Kidney (tissue), 14 donors: ENCODE measurements around the gene DEFB124. TPM values are rescaled to one million over a fixed set of nuclear protein-coding genes. Genes with fewer than 3 reads are reported as not detected.

Experiments used
- DNase-seq, 5 donors: peaks; one replicate each; pipeline ENCODE4 v3.0.0-alpha.2; 2013 to 2020
- FAIRE-seq: peaks from 2 replicates; lab custom pipeline; 2012; peaks lifted over from hg19 to GRCh38; lab: Jason Lieb, UNC
- H3K27ac ChIP-seq, 2 donors: one replicate each; pipeline ENCODE4 v1.7.0; 2013; ENCODE audit warnings: low read depth in 2 of 2, low read length in 2 of 2, inconsistent platforms in 1 of 2
- H3K27me3 ChIP-seq: one replicate; pipeline ENCODE4 v1.7.1; 2013; ENCODE audit warnings: low read length, inconsistent platforms; ENCODE audit not compliant: control insufficient read depth, insufficient read depth
- H3K36me3 ChIP-seq, 3 donors: one replicate each; pipeline versions ENCODE4 v1.7.0 to v1.7.1; 2013; ENCODE audit warnings: low read length in 3 of 3, control low read depth in 1 of 3, inconsistent platforms in 1 of 3; ENCODE audit not compliant: insufficient read depth in 3 of 3, control insufficient read depth in 2 of 3
- H3K4me1 ChIP-seq, 3 donors: one replicate each; pipeline versions ENCODE4 v1.7.0 to v1.7.1; 2013; ENCODE audit warnings: low read length in 3 of 3, inconsistent platforms in 1 of 3, low read depth in 1 of 3; ENCODE audit not compliant: control insufficient read depth in 2 of 3, insufficient read depth in 2 of 3
- H3K4me3 ChIP-seq, 3 donors: one replicate each; pipeline versions ENCODE4 v1.7.0 to v1.8.1; 2013; ENCODE audit warnings: low read length in 3 of 3, control low read depth in 1 of 3, inconsistent platforms in 1 of 3
- H3K9ac ChIP-seq, 3 donors: one replicate each; pipeline versions ENCODE4 v1.7.0 to v1.7.1; 2013; ENCODE audit warnings: low read length in 3 of 3, control low read depth in 1 of 3, inconsistent platforms in 1 of 3
- H3K9me3 ChIP-seq, 3 donors: one replicate each; pipeline versions ENCODE4 v1.7.0 to v1.7.1; 2013; ENCODE audit warnings: low read length in 3 of 3, control low read depth in 1 of 3, inconsistent platforms in 1 of 3; ENCODE audit not compliant: control insufficient read depth in 2 of 3, insufficient read depth in 1 of 3
- intact Hi-C: fragments of 100-400 bp; cut with DNase I; formaldehyde crosslinking; loops from one replicate; pipeline ENCODE4 v1.11.1; 2022
- polyA plus RNA-seq: library from polyadenylated mRNA; stranded (reverse); fragments of 350-450 nt; fragmentation: Illumina TruSeq; extraction: RNeasy Lipid Tissue Mini Kit (QIAGEN cat#74804); gene quantifications from one replicate; pipeline ENCODE4 v1.2.3, GENCODE V29; 2014; ENCODE audit warnings: low read depth, low replicate concordance; ENCODE audit not compliant: insufficient read depth
- total RNA-seq: library from RNA; stranded (reverse); fragmentation: NEBNext Ultra II Directional; extraction: Animal tissue kit (Norgen Biotek cat#: 25700); gene quantifications from one replicate; pipeline ENCODE4 v1.2.1, GENCODE V29; 2021
- TF ChIP-seq, protein P1 (sequence below): IDR thresholded peaks from 3 replicates; pipeline ENCODE4 v1.5.1; 2012; ENCODE audit warnings: mild to moderate bottlenecking, moderate library complexity, borderline replicate concordance; ENCODE audit not compliant: insufficient read depth; ENCODE audit errors: extremely low read depth
- donor health status: control.
- donor health status: control.
- donor health status: control.
- donor health status: control.
- donor health status: control.
- donor health status: DM: yes; HTN: yes; CAD: no.
- donor health status: Normal renal cell carcinoma (clear cell type).

The DEFB124 gene
- total and polyA plus RNA-seq, 2 donors from 2014 or later: 2.5 TPM; not detected in 1

DNA sequence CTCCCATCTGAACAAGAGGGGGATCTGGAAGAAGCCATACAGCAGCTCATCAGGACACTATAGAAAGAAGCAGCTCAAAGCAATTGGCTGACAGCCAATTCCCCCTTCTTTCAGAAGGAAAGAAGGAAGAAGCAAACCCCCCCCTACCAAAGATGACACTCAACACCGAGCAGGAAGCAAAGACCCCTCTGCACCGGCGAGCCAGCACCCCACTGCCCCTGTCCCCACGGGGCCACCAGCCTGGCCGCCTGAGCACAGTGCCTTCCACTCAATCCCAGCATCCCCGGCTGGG lies 1.3 kb upstream of the DEFB124 start:
- no peak overlapping the region for H3K4me3 ChIP-seq

DNA sequence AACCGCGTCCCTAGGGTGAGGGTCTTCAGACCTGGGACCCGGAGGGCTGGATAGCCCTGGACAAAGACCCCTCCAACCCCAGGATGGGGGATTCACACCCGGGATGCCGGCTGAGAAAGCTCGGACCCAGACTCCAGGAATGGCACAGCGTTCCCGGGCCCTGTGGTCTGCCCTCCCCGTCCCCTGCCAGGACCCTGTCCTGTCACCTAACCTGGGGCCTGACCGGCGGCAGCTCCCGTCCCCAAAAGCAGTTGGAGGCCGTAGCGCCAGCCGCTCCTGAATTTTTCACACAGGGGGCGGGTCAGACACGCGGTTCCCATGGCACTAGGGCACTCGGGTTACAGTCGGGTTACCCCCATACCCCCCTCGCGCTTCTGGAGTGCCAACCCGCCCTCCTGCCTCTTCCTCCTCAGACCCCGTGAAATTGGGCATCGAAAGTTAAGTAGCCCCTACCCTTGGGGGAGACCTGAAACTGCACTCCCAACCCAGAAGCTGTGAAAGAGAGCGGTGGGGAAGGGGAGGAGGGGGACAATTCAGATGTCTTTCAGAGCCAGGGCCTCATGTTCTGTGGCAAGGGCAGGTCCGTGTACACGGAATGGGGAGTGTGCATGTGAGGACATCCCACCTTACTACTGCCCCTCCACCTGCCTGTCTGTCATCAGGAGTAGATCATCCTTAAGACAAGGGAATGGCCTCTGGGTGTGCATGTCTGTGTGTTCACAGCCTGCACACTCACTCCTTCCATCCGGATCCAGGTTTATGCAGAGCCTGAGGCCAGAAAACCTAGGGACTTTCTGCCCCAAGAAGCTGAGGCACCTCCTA lies 756 bp upstream of the DEFB124 start:
- Histone ChIP-seq H3K27ac (no peak overlapping the region), H3K9me3 (no peaks in the 10 kb centered on the region), H3K4me1 (peaks cover 0 to 10% (median 0%) of the 10 kb centered on the region in 3 donors), H3K9ac (peak overlapping the region in 1 of 3 donors; percentile 40), H3K4me3 (peak overlapping the region; percentile 6 to 53 (median 42)), H3K27me3 (no peaks in the 10 kb centered on the region), H3K36me3 (no peaks in the 10 kb centered on the region)
- FAIRE-seq: no peak
- DNase-seq: peak in 2 of 5 donors; percentile 13 to 56
- TF ChIP-seq, protein P1, sequence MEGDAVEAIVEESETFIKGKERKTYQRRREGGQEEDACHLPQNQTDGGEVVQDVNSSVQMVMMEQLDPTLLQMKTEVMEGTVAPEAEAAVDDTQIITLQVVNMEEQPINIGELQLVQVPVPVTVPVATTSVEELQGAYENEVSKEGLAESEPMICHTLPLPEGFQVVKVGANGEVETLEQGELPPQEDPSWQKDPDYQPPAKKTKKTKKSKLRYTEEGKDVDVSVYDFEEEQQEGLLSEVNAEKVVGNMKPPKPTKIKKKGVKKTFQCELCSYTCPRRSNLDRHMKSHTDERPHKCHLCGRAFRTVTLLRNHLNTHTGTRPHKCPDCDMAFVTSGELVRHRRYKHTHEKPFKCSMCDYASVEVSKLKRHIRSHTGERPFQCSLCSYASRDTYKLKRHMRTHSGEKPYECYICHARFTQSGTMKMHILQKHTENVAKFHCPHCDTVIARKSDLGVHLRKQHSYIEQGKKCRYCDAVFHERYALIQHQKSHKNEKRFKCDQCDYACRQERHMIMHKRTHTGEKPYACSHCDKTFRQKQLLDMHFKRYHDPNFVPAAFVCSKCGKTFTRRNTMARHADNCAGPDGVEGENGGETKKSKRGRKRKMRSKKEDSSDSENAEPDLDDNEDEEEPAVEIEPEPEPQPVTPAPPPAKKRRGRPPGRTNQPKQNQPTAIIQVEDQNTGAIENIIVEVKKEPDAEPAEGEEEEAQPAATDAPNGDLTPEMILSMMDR: no peak
- intact Hi-C loops: no loop called here

More for the DNA sequence above, 1.3 kb upstream of the DEFB124 start:
- H3K27ac ChIP-seq: no peak overlapping the region
- H3K27me3 ChIP-seq: no peaks in the 10 kb centered on the region
- peaks cover 0 to 10% (median 0%) of the 10 kb centered on the region in 3 donors for H3K4me1 ChIP-seq
- DNase-seq (no peak), FAIRE-seq (no peak)
- H3K36me3 ChIP-seq: no peaks in the 10 kb centered on the region
- TF ChIP-seq, protein P1: no peak
- intact Hi-C loops: no loop called here
- H3K9ac ChIP-seq: no peak overlapping the region
- H3K9me3 ChIP-seq: no peaks in the 10 kb centered on the region

DNA sequence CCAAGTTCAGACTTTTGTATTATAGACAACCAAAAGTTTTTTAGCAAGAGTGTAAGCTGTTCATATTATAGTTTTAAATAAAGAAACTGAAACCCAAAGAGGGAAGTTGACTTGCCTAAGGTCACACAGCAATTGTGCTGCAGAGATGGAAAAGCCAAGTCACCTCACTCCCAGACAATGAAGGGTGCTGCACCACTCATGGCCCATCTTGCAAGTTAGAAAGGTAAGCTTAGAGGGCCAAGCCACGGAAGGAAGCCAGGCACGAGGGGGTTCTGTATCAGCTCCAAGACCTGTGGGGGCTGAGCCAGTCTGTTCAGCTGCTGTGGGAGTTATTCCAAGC lies 860 bp downstream of the DEFB124 start:
- Histone ChIP-seq H3K36me3 (no peaks in the 10 kb centered on the region), H3K9me3 (no peaks in the 10 kb centered on the region), H3K27me3 (no peaks in the 10 kb centered on the region), H3K27ac (no peak overlapping the region), H3K4me1 (peaks cover 0 to 10% (median 0%) of the 10 kb centered on the region in 3 donors), H3K4me3 (no peak overlapping the region), H3K9ac (no peak overlapping the region)
- DNase-seq (no peak), FAIRE-seq (no peak)
- intact Hi-C loops: no loop called here
- TF ChIP-seq, protein P1: no peak
